22Rv1 (cell line): ENCODE measurements around the gene TOP2B.

Experiments
- CTCF ChIP-seq: fragments of 450-650 bp; IDR thresholded peaks from 2 replicates; pipeline ENCODE4 v1.5.1; 2017; ENCODE audit warnings: mild to moderate bottlenecking
- ZFX ChIP-seq: fragments of 450-650 bp; IDR thresholded peaks from 2 replicates; pipeline ENCODE4 v1.6.1; 2017; ENCODE audit warnings: antibody characterized with exemption, borderline replicate concordance

GRCh38 chr3:25610167-25610566 lies 54.5 kb downstream of the TOP2B start:
- TF ChIP-seq CTCF (no peak), ZFX (no peak)
